K562 (cell line): ENCODE measurements around the gene C6orf47. TPM values are rescaled to one million over a fixed set of nuclear protein-coding genes. Genes with fewer than 3 reads are reported as not detected.

Experiments used
- FOXA3 ChIP-seq, 2 experiments: fragments of 450-650 bp in 1 of 2; sonication (generic) in 1 of 2; formaldehyde crosslinking; IDR thresholded peaks in 1 of 2; conservative IDR thresholded peaks in 1 of 2; 2 replicates each; pipeline versions ENCODE4 v1.4.0 to v1.8.0; 2020 to 2022; ENCODE audit warnings: mild to moderate bottlenecking in 2 of 2, missing genetic modification reagents in 1 of 2
- FUS ChIP-seq: fragments of 200-400 bp; formaldehyde crosslinking; optimal IDR thresholded peaks from 2 replicates; pipeline ENCODE3; 2017; ENCODE audit warnings: low read depth, low read length
- HDGF ChIP-seq: fragments of 450-650 bp; IDR thresholded peaks from 2 replicates; pipeline ENCODE4 v1.6.1; 2016
- MXI1 ChIP-seq: IDR thresholded peaks from 2 replicates; pipeline ENCODE4 v1.6.1; 2011; ENCODE audit warnings: low read depth, mild to moderate bottlenecking, improper control_type of control experiment, low read length
- NR2C1 ChIP-seq, 2 experiments: fragments of 450-650 bp; IDR thresholded peaks; 2 replicates each; pipeline ENCODE4 v1.6.1; 2017; ENCODE audit warnings: mild to moderate bottlenecking in 2 of 2, antibody characterized with exemption in 1 of 2, inconsistent platforms in 1 of 2, missing compliant biosample characterization in 1 of 2, missing genetic modification characterization in 1 of 2
- RHOXF2B ChIP-seq: fragments of 250-450 bp; sonication (Bioruptor Pico); conservative IDR thresholded peaks from 2 replicates; pipeline ENCODE4 v1.5.1; 2021
- SLC30A9 ChIP-seq: fragments of 250-450 bp; sonication (Bioruptor Pico); IDR thresholded peaks from 2 replicates; pipeline ENCODE4 v1.8.0; 2022; ENCODE audit warnings: mild to moderate bottlenecking, moderate library complexity
- ZNF239 ChIP-seq: fragments of 250-450 bp; sonication (Bioruptor Pico); IDR thresholded peaks from 2 replicates; pipeline ENCODE4 v1.4.0; 2020; ENCODE audit warnings: mild to moderate bottlenecking
- ZNF311 ChIP-seq: fragments of 250-450 bp; sonication (Bioruptor Pico); IDR thresholded peaks from 2 replicates; pipeline ENCODE4 v1.4.0; 2020; ENCODE audit warnings: mild to moderate bottlenecking, moderate library complexity
- ZNF347 ChIP-seq: fragments of 450-650 bp; formaldehyde crosslinking; IDR thresholded peaks from 2 replicates; pipeline ENCODE4 v1.4.0; 2020; ENCODE audit warnings: low read depth, mild to moderate bottlenecking, moderate library complexity
- ZNF644 ChIP-seq: fragments of 200-800 bp; sonication (Bioruptor generic); IDR thresholded peaks from 2 replicates; pipeline ENCODE4 v1.6.1; 2016; ENCODE audit warnings: low read depth, missing genetic modification characterization, missing compliant biosample characterization
- ZNF780A ChIP-seq: fragments of 250-450 bp; sonication (Bioruptor Pico); IDR thresholded peaks from 2 replicates; pipeline ENCODE4 v1.5.0; 2021; ENCODE audit warnings: mild to moderate bottlenecking
- polyA plus RNA-seq, 8 experiments: library from polyadenylated mRNA; depleted of rRNA in 4 of 8; stranded (reverse) in 5 of 8; unstranded in 3 of 8; fragments of >200 nt; fragmentation: Nextera tagmentation in 2 of 8; fragmentation: Illumina TruSeq in 1 of 8; extraction: Ambion mirVana in 2 of 8; extraction: Trizol in 1 of 8; gene quantifications; 2 replicates each; pipeline versions ENCODE4 v1.2.1 to v1.2.3, GENCODE V29; 2011 to 2014; ENCODE audit warnings: inconsistent platforms in 1 of 8, missing spikeins in 1 of 8
- total RNA-seq, 7 experiments: library from RNA; depleted of rRNA in 6 of 7; stranded (reverse); fragments of >200 nt in 6 of 7; fragmentation: Illumina TruSeq in 2 of 7; extraction: Trizol in 2 of 7; gene quantifications; 2 replicates each; pipeline versions ENCODE4 v1.2.1 to v1.2.3, GENCODE V29; 2011 to 2021; ENCODE audit warnings: low replicate concordance in 1 of 7
- TF ChIP-seq, protein P1 (sequence below), 2 experiments: IDR thresholded peaks in 1 of 2; conservative IDR thresholded peaks in 1 of 2; 2 replicates each; pipeline ENCODE4 v1.6.1; 2016; ENCODE audit warnings: low read depth in 2 of 2, mild to moderate bottlenecking in 1 of 2, missing compliant biosample characterization in 1 of 2, missing genetic modification characterization in 1 of 2, moderate library complexity in 1 of 2
- TF ChIP-seq, protein P2 (sequence below): fragments of 250-450 bp; sonication (Bioruptor Pico); IDR thresholded peaks from 2 replicates; pipeline ENCODE4 v1.4.0; 2020
- TF ChIP-seq, protein P3 (sequence below): IDR thresholded peaks from 3 replicates; pipeline ENCODE4 v1.6.1; 2011; ENCODE audit warnings: borderline replicate concordance, mild to moderate bottlenecking; ENCODE audit not compliant: insufficient read length, insufficient read depth
- TF ChIP-seq, protein P4 (sequence below): sonication (generic); formaldehyde crosslinking; IDR thresholded peaks from 2 replicates; pipeline ENCODE4 v1.8.0; 2022; ENCODE audit warnings: missing genetic modification reagents, mild to moderate bottlenecking, borderline replicate concordance
- TF ChIP-seq, protein P5 (sequence below): fragments of 250-450 bp; sonication (Bioruptor Pico); IDR thresholded peaks from 2 replicates; pipeline ENCODE4 v1.5.0; 2020; ENCODE audit warnings: mild to moderate bottlenecking

The C6orf47 gene
- total and polyA plus RNA-seq, 9 of the 15 experiments (the other 6 are each of a cell fraction or from before 2014, with no cell fraction given): 0.14 to 43.8 (median 27.0) TPM

DNA sequence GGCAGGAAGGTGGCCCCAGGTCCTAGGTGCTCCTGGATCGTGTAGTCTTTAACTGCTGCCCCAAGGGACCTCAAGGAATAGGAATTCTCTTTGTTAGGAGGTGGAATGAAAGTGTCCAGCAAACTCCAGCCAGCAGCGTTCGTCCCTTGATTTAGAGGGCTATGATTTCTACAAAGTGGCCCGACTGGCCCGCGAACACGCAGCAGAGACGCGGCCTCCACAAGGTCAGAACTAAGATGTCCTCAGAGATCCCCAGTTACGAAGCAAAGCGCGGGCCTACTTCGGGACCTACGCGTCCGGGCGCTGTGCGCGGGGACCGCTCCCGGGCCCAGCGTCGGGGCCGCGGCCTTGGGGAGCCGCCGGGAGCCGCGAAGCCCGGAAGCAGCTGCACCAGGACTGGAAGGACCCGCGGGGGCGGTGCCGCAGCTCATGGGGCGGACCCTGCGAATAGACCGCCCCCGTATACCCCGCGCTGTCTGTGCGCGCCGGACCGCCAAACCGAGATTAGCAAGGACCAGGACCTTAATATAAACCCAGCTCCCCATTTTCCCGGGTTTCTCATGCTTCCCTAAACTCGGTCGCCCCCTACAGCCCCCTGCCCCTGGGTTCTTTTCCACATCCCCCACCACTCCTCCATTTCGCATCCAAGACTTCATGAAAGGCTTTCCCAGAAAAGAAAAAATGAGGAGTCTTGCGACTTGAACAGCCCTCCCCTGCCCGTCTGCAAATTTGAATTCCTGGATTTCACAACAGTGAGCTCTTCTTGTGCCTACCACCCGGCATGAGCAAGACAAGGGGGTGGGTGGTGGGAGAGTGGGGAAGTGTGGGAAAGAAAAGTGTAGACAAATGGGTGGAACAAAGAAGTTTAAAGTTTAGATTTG is at the start of gene C6orf47 (continued):
- no peak for TF ChIP-seq NR2C1 (IDR thresholded peaks at IDR 0.05)
- peak; percentile 42; the same call in 1 of the 2 replicates for TF ChIP-seq NR2C1 (tag; IDR thresholded peaks at IDR 0.05)
- TF ChIP-seq SLC30A9 (CRISPR knock-in tag): no peak; the same call in 1 of the 2 replicates
- TF ChIP-seq MXI1: peak; percentile 55
- TF ChIP-seq, protein P1, sequence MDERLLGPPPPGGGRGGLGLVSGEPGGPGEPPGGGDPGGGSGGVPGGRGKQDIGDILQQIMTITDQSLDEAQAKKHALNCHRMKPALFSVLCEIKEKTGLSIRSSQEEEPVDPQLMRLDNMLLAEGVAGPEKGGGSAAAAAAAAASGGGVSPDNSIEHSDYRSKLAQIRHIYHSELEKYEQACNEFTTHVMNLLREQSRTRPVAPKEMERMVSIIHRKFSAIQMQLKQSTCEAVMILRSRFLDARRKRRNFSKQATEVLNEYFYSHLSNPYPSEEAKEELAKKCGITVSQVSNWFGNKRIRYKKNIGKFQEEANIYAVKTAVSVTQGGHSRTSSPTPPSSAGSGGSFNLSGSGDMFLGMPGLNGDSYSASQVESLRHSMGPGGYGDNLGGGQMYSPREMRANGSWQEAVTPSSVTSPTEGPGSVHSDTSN (CRISPR knock-in tag; IDR thresholded peaks at IDR 0.05; ENCODE audit: low read depth): no peak
- TF ChIP-seq, protein P1 (tag; conservative IDR thresholded peaks at IDR 0.05; ENCODE audit: low read depth): no peak
- no peak for TF ChIP-seq ZNF644 (tag)
- peak; percentile 59; the same call in 1 of the 2 replicates for TF ChIP-seq HDGF
- no peak for TF ChIP-seq ZNF311 (CRISPR knock-in tag)
- TF ChIP-seq FUS: no peak
- 0 out of 2 replicates have a peak, but pooled peaks have one; percentile 60 for TF ChIP-seq ZNF347
- TF ChIP-seq, protein P2, sequence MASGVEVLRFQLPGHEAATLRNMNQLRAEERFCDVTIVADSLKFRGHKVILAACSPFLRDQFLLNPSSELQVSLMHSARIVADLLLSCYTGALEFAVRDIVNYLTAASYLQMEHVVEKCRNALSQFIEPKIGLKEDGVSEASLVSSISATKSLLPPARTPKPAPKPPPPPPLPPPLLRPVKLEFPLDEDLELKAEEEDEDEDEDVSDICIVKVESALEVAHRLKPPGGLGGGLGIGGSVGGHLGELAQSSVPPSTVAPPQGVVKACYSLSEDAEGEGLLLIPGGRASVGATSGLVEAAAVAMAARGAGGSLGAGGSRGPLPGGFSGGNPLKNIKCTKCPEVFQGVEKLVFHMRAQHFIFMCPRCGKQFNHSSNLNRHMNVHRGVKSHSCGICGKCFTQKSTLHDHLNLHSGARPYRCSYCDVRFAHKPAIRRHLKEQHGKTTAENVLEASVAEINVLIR: no peak; the same call in 1 of the 2 replicates
- TF ChIP-seq FOXA3 (CRISPR knock-in tag; conservative IDR thresholded peaks at IDR 0.05 in 1 of 2, IDR thresholded peaks at IDR 0.05 in 1 of 2): peak; percentile 13 to 60; a peak in 2 of 4 replicates
- TF ChIP-seq RHOXF2B (CRISPR knock-in tag): peak; percentile 94
- no peak for TF ChIP-seq ZNF239 (CRISPR knock-in tag)
- TF ChIP-seq ZNF780A (CRISPR knock-in tag): peak; percentile 69; the same call in 1 of the 2 replicates
- TF ChIP-seq, protein P3, sequence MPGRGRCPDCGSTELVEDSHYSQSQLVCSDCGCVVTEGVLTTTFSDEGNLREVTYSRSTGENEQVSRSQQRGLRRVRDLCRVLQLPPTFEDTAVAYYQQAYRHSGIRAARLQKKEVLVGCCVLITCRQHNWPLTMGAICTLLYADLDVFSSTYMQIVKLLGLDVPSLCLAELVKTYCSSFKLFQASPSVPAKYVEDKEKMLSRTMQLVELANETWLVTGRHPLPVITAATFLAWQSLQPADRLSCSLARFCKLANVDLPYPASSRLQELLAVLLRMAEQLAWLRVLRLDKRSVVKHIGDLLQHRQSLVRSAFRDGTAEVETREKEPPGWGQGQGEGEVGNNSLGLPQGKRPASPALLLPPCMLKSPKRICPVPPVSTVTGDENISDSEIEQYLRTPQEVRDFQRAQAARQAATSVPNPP: no peak
- TF ChIP-seq, protein P4, sequence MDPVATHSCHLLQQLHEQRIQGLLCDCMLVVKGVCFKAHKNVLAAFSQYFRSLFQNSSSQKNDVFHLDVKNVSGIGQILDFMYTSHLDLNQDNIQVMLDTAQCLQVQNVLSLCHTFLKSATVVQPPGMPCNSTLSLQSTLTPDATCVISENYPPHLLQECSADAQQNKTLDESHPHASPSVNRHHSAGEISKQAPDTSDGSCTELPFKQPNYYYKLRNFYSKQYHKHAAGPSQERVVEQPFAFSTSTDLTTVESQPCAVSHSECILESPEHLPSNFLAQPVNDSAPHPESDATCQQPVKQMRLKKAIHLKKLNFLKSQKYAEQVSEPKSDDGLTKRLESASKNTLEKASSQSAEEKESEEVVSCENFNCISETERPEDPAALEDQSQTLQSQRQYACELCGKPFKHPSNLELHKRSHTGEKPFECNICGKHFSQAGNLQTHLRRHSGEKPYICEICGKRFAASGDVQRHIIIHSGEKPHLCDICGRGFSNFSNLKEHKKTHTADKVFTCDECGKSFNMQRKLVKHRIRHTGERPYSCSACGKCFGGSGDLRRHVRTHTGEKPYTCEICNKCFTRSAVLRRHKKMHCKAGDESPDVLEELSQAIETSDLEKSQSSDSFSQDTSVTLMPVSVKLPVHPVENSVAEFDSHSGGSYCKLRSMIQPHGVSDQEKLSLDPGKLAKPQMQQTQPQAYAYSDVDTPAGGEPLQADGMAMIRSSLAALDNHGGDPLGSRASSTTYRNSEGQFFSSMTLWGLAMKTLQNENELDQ (CRISPR knock-in tag): no peak
- TF ChIP-seq, protein P5, sequence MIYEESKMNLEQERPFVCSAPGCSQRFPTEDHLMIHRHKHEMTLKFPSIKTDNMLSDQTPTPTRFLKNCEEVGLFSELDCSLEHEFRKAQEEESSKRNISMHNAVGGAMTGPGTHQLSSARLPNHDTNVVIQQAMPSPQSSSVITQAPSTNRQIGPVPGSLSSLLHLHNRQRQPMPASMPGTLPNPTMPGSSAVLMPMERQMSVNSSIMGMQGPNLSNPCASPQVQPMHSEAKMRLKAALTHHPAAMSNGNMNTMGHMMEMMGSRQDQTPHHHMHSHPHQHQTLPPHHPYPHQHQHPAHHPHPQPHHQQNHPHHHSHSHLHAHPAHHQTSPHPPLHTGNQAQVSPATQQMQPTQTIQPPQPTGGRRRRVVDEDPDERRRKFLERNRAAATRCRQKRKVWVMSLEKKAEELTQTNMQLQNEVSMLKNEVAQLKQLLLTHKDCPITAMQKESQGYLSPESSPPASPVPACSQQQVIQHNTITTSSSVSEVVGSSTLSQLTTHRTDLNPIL (CRISPR knock-in tag): peak; percentile 60
